ENCODE results near the gene PKD2. TPM values are rescaled to one million over a fixed set of nuclear protein-coding genes. Genes with fewer than 3 reads are reported as not detected.

Gene PKD2
- total RNA-seq, 2 experiments from 2014 or later, result 3.8 to 4.5 TPM

DNA sequence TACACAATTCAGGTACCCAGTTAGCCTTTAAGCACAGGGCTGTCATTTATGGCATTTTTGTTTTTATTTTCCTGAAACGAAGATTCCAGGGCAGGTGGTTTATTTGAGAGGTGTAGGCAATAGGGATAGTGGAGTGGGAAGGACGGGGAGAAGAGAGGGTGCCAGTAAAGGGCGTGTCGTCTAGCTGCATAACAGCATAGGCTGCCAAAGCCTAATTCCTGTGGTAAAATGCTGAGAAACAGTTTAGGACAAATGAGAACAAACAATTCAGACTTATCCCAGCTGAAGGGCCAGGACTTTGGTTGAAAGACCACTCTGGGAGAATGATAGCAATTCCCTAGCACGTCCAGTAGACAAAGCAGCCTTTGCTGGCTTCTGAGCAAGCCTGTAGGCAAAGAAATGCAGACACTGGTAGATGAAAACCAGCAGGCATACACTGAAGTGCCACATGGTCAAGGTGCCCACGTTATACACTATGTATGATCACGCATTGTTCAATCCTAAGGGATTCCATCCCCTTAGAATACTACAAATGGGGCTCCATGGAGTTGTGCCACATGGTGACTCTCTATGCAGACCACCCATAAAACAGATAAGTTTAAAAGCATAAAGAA is 70.6 kb downstream of the PKD2 start:
- CTCF ChIA-PET (ENCODE audit: unreplicated experiment), result no interaction called here
- Histone ChIP-seq H3K79me2 (ENCODE audit: insufficient read depth, low read depth, low read length) (no peaks in the 10 kb centered on the region), H2AFZ (ENCODE audit: low read length) (no peak overlapping the region), H3K4me3 (ENCODE audit: low read depth, low read length, poor library complexity, severe bottlenecking) (no peak overlapping the region), H3K4me1 (ENCODE audit: insufficient read depth, low read length, poor library complexity, severe bottlenecking) (no peaks in the 10 kb centered on the region), H3K9me2 (ENCODE audit: insufficient read depth, low read length) (no peaks in the 10 kb centered on the region), H3K9me3 (ENCODE audit: low read length) (no peaks in the 10 kb centered on the region), H3K27ac (ENCODE audit: low read depth, low read length, poor library complexity, severe bottlenecking) (no peak overlapping the region), H3K36me3 (ENCODE audit: insufficient read depth, low read length) (no peaks in the 10 kb centered on the region; the same call in 1 of the 2 replicates), H4K20me1 (ENCODE audit: insufficient read depth, low read length) (no peaks in the 10 kb centered on the region), H3K4me2 (ENCODE audit: low read length) (no peak overlapping the region)
- POLR2A ChIA-PET, result no interaction called here
- no TSS peak for BruUV-seq (replicated peaks)
- no peak for DNase-seq (ENCODE audit: low spot score)
- intact Hi-C loops (cut with micrococcal nuclease; ENCODE audit: unreplicated experiment), result no loop called here
- TF ChIP-seq EZH2phosphoT487 (IDR thresholded peaks at IDR 0.05; ENCODE audit: borderline replicate concordance, low read depth, low read length), result no peak
- TF ChIP-seq, protein P1, sequence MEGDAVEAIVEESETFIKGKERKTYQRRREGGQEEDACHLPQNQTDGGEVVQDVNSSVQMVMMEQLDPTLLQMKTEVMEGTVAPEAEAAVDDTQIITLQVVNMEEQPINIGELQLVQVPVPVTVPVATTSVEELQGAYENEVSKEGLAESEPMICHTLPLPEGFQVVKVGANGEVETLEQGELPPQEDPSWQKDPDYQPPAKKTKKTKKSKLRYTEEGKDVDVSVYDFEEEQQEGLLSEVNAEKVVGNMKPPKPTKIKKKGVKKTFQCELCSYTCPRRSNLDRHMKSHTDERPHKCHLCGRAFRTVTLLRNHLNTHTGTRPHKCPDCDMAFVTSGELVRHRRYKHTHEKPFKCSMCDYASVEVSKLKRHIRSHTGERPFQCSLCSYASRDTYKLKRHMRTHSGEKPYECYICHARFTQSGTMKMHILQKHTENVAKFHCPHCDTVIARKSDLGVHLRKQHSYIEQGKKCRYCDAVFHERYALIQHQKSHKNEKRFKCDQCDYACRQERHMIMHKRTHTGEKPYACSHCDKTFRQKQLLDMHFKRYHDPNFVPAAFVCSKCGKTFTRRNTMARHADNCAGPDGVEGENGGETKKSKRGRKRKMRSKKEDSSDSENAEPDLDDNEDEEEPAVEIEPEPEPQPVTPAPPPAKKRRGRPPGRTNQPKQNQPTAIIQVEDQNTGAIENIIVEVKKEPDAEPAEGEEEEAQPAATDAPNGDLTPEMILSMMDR (conservative IDR thresholded peaks at IDR 0.05; ENCODE audit: low read length), result no peak

DNA sequence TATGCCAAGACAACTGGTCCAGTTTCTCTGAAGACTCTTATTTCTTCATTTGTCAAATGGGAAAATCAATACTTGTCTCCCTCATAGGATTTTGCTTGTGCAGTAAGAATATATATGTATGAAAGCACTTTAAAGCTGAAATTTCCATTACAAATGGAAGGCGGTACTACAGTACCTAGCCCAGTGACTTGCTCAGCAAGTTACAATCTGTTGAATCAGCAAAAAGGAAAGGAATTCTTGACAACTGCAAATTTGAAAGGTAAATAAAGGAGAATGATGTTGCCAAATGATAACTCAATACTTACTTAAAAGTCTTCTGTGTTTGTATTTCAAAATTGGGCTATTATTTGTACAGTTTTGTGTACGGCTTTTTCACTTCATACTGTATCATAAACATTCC is 71.1 kb downstream of the PKD2 start:
- Histone ChIP-seq H3K4me2 (ENCODE audit: low read length) (no peak overlapping the region), H3K79me2 (ENCODE audit: insufficient read depth, low read depth, low read length) (no peaks in the 10 kb centered on the region), H3K9me2 (ENCODE audit: insufficient read depth, low read length) (no peaks in the 10 kb centered on the region), H3K4me1 (ENCODE audit: insufficient read depth, low read length, poor library complexity, severe bottlenecking) (no peaks in the 10 kb centered on the region), H3K27ac (ENCODE audit: low read depth, low read length, poor library complexity, severe bottlenecking) (no peak overlapping the region), H4K20me1 (ENCODE audit: insufficient read depth, low read length) (no peaks in the 10 kb centered on the region), H2AFZ (ENCODE audit: low read length) (no peak overlapping the region), H3K36me3 (ENCODE audit: insufficient read depth, low read length) (no peaks in the 10 kb centered on the region), H3K9me3 (ENCODE audit: low read length) (no peaks in the 10 kb centered on the region), H3K4me3 (ENCODE audit: low read depth, low read length, poor library complexity, severe bottlenecking) (no peak overlapping the region)
- TF ChIP-seq, protein P1 (conservative IDR thresholded peaks at IDR 0.05; ENCODE audit: low read length), result no peak
- no peak for TF ChIP-seq EZH2phosphoT487 (IDR thresholded peaks at IDR 0.05; ENCODE audit: borderline replicate concordance, low read depth, low read length)
- BruUV-seq (replicated peaks), result no TSS peak
- DNase-seq (ENCODE audit: low spot score), result no peak
- POLR2A ChIA-PET, result no interaction called here
- CTCF ChIA-PET (ENCODE audit: unreplicated experiment), result no interaction called here
- intact Hi-C loops (cut with micrococcal nuclease; ENCODE audit: unreplicated experiment), result no loop called here

DNA sequence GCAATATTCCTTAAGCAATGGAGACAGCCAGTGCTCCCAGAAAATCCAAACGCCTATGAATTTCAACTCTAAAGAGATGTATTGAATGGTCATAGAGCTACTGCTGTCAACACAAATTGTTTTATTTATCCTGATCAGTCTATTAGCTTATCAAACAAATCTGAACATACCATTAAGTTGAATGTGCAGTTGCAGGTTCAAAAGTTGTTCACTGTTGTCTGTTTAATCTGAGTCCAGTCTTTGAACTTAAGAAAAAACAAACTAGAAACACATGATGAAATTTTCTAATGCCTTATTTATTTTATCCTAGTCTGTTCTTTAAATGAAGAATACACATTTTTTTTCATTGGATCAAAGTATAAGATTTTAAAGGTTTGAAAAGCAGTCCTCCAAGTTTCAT is 73.2 kb downstream of the PKD2 start:
- CTCF ChIA-PET (ENCODE audit: unreplicated experiment), result no interaction called here
- intact Hi-C loops (cut with micrococcal nuclease; ENCODE audit: unreplicated experiment), result no loop called here
- H3K9me2 ChIP-seq (ENCODE audit: insufficient read depth, low read length), result no peaks in the 10 kb centered on the region

More for the DNA sequence above, 73.2 kb downstream of the PKD2 start:
- no peaks in the 10 kb centered on the region for H3K36me3 ChIP-seq (ENCODE audit: insufficient read depth, low read length)
- no peak overlapping the region for H3K27ac ChIP-seq (ENCODE audit: low read depth, low read length, poor library complexity, severe bottlenecking)
- H3K4me1 ChIP-seq (ENCODE audit: insufficient read depth, low read length, poor library complexity, severe bottlenecking), result no peaks in the 10 kb centered on the region
- DNase-seq (ENCODE audit: low spot score), result no peak
- no peak for TF ChIP-seq EZH2phosphoT487 (IDR thresholded peaks at IDR 0.05; ENCODE audit: borderline replicate concordance, low read depth, low read length)
- TF ChIP-seq, protein P1 (conservative IDR thresholded peaks at IDR 0.05; ENCODE audit: low read length), result no peak
- no peak overlapping the region for H3K4me3 ChIP-seq (ENCODE audit: low read depth, low read length, poor library complexity, severe bottlenecking)
- POLR2A ChIA-PET, result no interaction called here
- no peaks in the 10 kb centered on the region for H3K9me3 ChIP-seq (ENCODE audit: low read length)
- no peaks in the 10 kb centered on the region for H3K79me2 ChIP-seq (ENCODE audit: insufficient read depth, low read depth, low read length)
- BruUV-seq (replicated peaks), result no TSS peak
- H2AFZ ChIP-seq (ENCODE audit: low read length), result no peak overlapping the region
- no peak overlapping the region for H3K4me2 ChIP-seq (ENCODE audit: low read length)
- H4K20me1 ChIP-seq (ENCODE audit: insufficient read depth, low read length), result no peaks in the 10 kb centered on the region

Data from OCI-LY7 (cell line).